Astrocyte of the spinal cord (primary cell): ENCODE measurements around the gene FBXL15.
A peak's percentile ranks its signal among the peaks of the same experiment; 100 is the strongest.

Experiments used
- DNase-seq: peaks from one replicate; pipeline ENCODE4 v3.0.0; 2011; ENCODE audit warnings: low read depth, low spot score
- H3K4me3 ChIP-seq: 2 replicates; pipeline ENCODE4 v1.5.1; 2011; ENCODE audit warnings: low read depth, mild to moderate bottlenecking, low read length, moderate library complexity
- CTCF ChIP-seq: IDR thresholded peaks from 2 replicates; pipeline ENCODE4 v1.5.1; 2012; ENCODE audit warnings: low read depth, mild to moderate bottlenecking, low read length, inconsistent platforms
- in situ Hi-C: cut with HindIII; loops from 2 replicates; pipeline ENCODE4 v1.10.0; 2017; ENCODE audit warnings: low sequenced_read_pairs

Gene FBXL15

GRCh38 chr10:102410429-102411073 is 10.1 kb upstream of the FBXL15 start:
- no peak for DNase-seq
- in situ Hi-C loops: no loop called here
- peak overlapping the region; percentile 24 for H3K4me3 ChIP-seq
- no peak for TF ChIP-seq CTCF

GRCh38 chr10:102411341-102412255 is 9.0 kb upstream of the FBXL15 start:
- H3K4me3 ChIP-seq: no peak overlapping the region
- TF ChIP-seq CTCF: no peak
- in situ Hi-C loops: no loop called here

GRCh38 chr10:102412293-102412692 is 8.3 kb upstream of the FBXL15 start:
- in situ Hi-C loops: no loop called here
- no peak for TF ChIP-seq CTCF
- no peak for DNase-seq
- no peak overlapping the region for H3K4me3 ChIP-seq

More at GRCh38 chr10:102411341-102412255, 9.0 kb upstream of the FBXL15 start:
- DNase-seq: no peak

DNA sequence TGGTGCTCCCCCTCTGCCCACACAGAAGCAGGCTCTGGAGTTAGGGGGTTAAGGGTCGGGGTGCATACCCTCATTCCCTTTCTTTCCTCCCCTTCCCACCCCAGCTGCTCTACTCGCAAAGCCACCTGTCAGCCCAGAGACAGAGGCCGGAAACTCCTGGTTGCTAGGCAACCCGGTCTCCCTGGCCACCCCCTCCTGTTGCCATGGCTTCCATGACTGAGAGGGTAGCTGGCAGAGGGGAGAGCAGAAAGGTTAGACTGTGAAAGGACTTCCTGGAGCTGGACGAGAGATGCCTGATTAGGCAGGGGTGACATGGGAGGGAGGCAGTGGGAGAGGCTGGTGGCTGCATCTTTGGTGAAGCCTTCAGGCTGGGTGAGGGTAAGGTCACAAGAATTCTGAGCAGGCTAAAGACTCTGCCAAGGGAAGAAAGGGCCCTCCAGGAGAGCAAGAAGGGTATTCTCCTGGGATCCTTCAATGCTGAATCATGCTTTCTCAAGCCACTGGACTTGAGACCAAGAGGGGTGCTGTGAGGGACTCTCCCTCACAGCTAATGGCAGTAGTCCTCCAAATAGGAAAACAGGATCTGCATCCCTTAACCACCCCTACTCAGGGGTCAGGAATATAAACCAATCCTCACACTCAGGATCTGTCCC is 7.5 kb upstream of the FBXL15 start:
- TF ChIP-seq CTCF: no peak
- in situ Hi-C loops: no loop called here
- H3K4me3 ChIP-seq: no peak overlapping the region
- DNase-seq: no peak

DNA sequence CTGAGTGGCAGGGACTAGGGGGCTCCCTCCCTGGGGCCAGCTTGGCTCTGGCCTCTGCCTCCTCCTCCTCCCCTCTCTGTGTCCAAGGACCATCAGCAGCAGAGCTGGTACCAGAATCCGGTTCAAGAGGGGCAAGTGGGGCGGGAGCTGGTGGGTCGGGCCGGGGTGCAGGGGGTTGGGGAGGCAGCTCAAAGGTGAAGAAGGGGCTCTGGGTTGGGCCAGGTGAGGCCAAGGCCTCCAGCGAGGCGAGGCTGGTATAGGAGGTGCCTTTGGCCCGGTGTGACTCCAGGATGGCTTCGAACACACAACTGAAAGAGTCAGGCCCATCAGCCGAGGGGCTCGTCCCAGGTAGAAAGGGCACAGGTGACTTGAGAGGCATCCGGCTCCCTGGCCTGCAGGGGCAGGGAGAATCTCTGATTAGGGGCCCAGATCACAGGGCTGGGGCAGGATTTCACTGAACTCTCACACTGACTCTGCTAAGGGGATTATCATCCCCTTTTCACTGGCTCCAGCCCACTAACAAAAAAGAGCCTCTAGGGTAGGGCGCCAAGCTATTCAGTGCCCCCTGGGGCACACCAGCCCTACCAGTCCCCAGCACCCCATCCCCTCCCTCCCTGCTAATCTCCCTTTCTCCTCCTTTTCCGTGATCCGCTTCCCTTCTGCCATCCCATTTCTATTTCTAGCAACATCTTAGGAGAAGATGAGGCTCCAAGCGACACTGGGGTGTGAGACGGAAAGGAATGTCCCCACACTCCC is 6.7 kb upstream of the FBXL15 start:
- TF ChIP-seq CTCF: no peak
- in situ Hi-C loops: no loop called here
- H3K4me3 ChIP-seq: no peak overlapping the region
- DNase-seq: no peak

DNA sequence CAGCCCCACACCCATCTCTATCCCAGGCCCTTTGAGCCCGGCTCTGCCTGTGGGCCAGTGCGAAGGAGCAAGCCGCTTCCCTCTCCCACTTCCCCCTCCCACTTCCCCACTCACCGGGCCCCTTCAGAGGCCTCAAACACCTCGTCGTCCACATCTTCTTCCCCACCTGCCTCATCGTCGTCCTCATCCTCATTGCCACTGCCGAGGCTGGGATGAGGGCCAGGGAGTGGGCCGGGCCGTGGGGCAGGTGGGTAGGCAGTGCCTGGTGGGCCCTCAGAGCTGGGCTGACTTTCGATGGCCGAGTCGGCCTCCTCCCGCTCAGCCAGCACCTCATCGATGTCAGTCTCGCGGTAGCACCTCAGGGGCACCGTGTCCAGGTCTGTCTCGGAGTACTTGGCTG is 5.9 kb upstream of the FBXL15 start:
- in situ Hi-C loops: no loop called here
- H3K4me3 ChIP-seq: no peak overlapping the region
- no peak for DNase-seq

More for the DNA sequence above, 5.9 kb upstream of the FBXL15 start:
- TF ChIP-seq CTCF: no peak
